Muscle layer of colon (tissue), 2 donors: ENCODE measurements around the gene MED31.

ENCODE experiments used
- H3K27ac ChIP-seq: one replicate; pipeline ENCODE4 v1.7.0; 2013; ENCODE audit warnings: low read depth, mild to moderate bottlenecking, low read length, moderate library complexity
- H3K27me3 ChIP-seq, 2 donors: one replicate each; pipeline ENCODE4 v1.7.0; 2013; ENCODE audit warnings: low read length in 2 of 2, mild to moderate bottlenecking in 2 of 2; ENCODE audit not compliant: insufficient read depth in 2 of 2, control insufficient read depth in 1 of 2
- H3K36me3 ChIP-seq: one replicate; pipeline ENCODE4 v1.7.0; 2013; ENCODE audit warnings: mild to moderate bottlenecking, low read length; ENCODE audit not compliant: insufficient read depth
- H3K4me1 ChIP-seq: one replicate; pipeline ENCODE4 v1.7.0; 2013; ENCODE audit warnings: mild to moderate bottlenecking, low read length; ENCODE audit not compliant: insufficient read depth
- H3K4me3 ChIP-seq, 2 donors: one replicate each; pipeline ENCODE4 v1.7.0; 2013; ENCODE audit warnings: low read length in 2 of 2, low read depth in 1 of 2, mild to moderate bottlenecking in 1 of 2, moderate library complexity in 1 of 2
- H3K9ac ChIP-seq: one replicate; pipeline ENCODE4 v1.7.0; 2013; ENCODE audit warnings: low read length
- H3K9me3 ChIP-seq: one replicate; pipeline ENCODE4 v1.7.0; 2013; ENCODE audit warnings: mild to moderate bottlenecking, low read length
- donor health status: abdominal sarcoma.
- donor health status: Adenocarcinoma of cecum.

Gene MED31

DNA sequence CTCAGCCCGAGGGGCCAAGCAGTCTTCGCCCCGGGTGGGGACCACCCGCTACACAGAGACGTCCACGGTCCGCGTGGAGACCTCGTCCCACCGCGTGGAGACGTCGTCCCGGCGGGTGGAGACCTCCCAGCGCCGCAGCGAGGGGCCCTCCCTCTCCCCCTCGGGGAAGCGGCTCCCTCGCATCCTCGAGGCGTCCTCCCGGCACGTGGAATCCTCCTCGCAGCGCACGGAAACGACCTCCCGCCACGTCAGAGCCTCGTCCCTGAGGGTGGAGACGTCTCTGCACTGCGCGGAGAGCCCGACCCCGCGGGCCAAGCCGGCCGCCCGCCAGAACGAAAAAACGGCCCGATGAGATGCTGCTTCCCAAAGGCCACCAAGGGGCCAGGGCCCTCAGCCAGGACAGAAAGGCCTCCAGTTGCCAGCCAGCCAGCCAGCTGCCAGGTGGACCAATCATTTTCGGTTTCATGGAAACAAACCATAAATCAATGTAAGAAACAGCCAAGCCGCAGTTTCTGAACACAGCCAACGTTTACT, 581 bp upstream of the MED31 start:
- H3K27me3 ChIP-seq, result peaks cover 12 to 13% of the 10 kb centered on the region in 2 donors
- H3K27ac ChIP-seq, result peak overlapping the region; percentile 1
- H3K9ac ChIP-seq, result no peak overlapping the region
- no peaks in the 10 kb centered on the region for H3K9me3 ChIP-seq
- H3K4me1 ChIP-seq, result peaks cover 22% of the 10 kb centered on the region
- H3K36me3 ChIP-seq, result peaks cover 24% of the 10 kb centered on the region
- H3K4me3 ChIP-seq, result peak overlapping the region; percentile 34 to 99

DNA sequence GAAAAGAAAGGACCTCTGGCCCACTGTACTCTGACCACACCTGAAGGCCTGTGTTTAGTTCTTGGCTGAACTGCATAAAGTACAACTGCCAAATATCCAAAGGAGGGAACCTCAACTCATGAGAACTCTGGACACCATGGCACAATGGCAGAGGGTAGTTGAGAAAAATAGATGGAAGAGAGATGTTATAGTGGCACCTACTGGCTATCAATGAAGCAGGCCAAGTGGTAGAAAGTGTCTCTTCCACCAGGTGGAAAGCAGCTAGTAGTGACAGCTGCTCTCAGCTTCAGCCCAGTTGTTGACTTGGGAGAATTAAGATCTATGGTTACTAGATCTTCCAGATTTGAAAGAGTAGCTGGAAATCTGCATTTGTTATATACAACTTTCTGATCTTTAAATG, 3.2 kb downstream of the MED31 start:
- Histone ChIP-seq H3K9ac (no peak overlapping the region), H3K27ac (no peak overlapping the region), H3K27me3 (no peaks in the 10 kb centered on the region), H3K4me3 (no peak overlapping the region), H3K4me1 (peaks cover 22% of the 10 kb centered on the region), H3K9me3 (no peaks in the 10 kb centered on the region), H3K36me3 (peaks cover 48% of the 10 kb centered on the region)

DNA sequence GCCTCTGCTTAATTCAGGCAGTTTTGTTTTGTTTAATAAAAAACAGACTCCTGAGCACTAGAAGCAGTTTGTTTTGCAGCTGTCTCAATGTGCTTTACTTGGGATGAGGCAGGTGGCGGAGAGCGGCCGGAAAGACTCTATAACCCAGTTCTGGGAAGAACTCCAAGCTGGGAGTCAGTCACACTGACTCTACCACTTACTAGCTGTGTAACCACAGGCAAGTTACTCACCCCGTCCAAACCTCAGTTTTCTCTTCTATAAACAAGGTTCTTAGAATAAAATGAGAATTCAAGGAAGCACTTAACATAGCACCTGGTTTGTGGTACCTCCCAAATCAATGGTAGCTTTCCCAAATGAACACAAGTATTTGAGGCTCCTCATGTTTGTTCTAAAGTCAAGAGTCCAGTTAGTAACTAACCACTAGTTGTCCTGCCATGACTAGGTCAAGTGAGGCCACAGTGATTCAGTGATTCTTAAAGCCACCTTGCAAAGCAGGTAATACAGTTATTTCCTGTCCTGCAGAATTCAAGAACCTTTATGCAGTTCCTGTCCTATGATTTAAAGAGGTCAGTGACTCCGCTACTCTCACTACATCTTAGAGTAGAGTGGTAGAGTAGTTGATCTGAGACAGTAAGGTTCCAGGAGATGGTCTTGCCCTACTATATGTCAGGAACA, 7.8 kb downstream of the MED31 start:
- Histone ChIP-seq H3K4me3 (no peak overlapping the region), H3K27me3 (no peaks in the 10 kb centered on the region), H3K4me1 (peaks cover 25% of the 10 kb centered on the region), H3K27ac (no peak overlapping the region), H3K9ac (no peak overlapping the region), H3K36me3 (peaks cover 45% of the 10 kb centered on the region), H3K9me3 (no peaks in the 10 kb centered on the region)

- Histone ChIP-seq H3K36me3 (peaks cover 35% of the 10 kb centered on the region), H3K4me1 (peaks cover 28% of the 10 kb centered on the region), H3K9me3 (no peaks in the 10 kb centered on the region), H3K9ac (no peak overlapping the region), H3K27me3 (no peaks in the 10 kb centered on the region), H3K27ac (no peak overlapping the region), H3K4me3 (no peak overlapping the region)
Observed at GRCh38 chr17:6642592-6642991, 8.8 kb downstream of the MED31 start.

- peak overlapping the region; percentile 91 for H3K27ac ChIP-seq
- no peaks in the 10 kb centered on the region for H3K27me3 ChIP-seq
- H3K9me3 ChIP-seq, result no peaks in the 10 kb centered on the region
- H3K4me3 ChIP-seq, result peak overlapping the region; percentile 90 to 93
- peak overlapping the region; percentile 62 for H3K9ac ChIP-seq
- peaks cover 29% of the 10 kb centered on the region for H3K36me3 ChIP-seq
- peaks cover 25% of the 10 kb centered on the region for H3K4me1 ChIP-seq
Observed at GRCh38 chr17:6641247-6641863, 10.1 kb downstream of the MED31 start.

- Histone ChIP-seq H3K9ac (peak within 1 kb of the TSS; percentile 62), H3K36me3 (peaks cover 22% of the 10 kb centered on the region), H3K4me1 (peaks cover 25% of the 10 kb centered on the region), H3K4me3 (peak within 1 kb of the TSS; percentile 90 to 93), H3K27me3 (no peaks in the 10 kb centered on the region), H3K27ac (peak within 1 kb of the TSS; percentile 91), H3K9me3 (no peaks in the 10 kb centered on the region)
Observed at GRCh38 chr17:6640536-6641246, 10.7 kb downstream of the MED31 start, which contains the start of the genes KIAA0753 and TXNDC17. Gene KIAA0753, minus strand, starts transcription at chr17:6640711. Its CDS starts 5,608 bp downstream, at chr17:6635103. Gene TXNDC17, plus strand, starts transcription at chr17:6641060. Its CDS starts 23 bp downstream, at chr17:6641083.

DNA sequence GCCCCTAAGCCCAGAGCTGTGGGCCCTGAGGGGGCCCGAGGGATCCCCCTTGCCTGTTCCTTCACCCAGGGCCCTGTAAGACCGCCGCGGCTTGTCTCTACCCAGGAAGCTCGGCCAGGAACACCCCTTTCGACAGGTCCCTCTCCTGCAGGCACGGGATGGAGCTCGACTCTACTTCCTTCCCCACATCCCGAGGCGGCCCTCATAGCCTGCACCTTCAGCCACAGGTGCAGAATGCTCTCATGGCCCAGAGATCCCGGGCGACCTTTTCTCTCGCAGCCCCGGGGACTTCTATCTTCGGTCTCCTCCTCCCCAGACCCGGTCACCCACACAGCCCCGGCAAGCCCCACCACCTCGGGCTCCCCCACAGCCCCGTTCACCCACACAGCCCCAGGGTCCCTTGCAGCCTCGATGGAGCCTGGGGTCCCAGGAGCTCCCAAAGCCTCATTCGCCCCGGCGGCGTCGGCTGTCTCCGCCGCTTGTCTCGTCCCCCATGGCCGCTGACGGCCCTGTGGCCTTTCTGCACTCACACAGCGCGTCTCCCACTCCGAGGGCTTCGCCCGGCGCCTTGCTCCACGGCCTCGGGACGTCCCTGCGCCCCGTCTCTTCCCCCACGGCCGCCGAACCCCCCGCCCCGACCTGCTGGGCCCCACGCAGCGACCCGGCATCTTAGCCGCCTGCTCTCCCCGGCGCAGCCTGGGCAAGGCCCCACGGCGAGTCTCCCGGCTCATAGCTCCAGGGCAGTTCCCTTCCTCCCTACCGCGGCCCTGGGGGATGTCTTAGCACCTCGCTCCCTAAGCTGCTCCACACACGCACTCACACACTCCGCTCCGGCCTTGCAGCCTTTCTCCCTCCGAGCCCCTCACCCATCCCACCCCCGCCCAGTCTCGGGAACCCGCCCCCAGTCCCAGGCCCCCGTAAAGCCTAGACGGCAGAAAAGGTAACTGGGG, 11.5 kb downstream of the MED31 start:
- peak overlapping the region; percentile 90 to 93 for H3K4me3 ChIP-seq
- peaks cover 25% of the 10 kb centered on the region for H3K4me1 ChIP-seq
- H3K27me3 ChIP-seq, result no peaks in the 10 kb centered on the region
- H3K36me3 ChIP-seq, result peaks cover 17% of the 10 kb centered on the region
- peak overlapping the region; percentile 35 for H3K9ac ChIP-seq
- H3K9me3 ChIP-seq, result no peaks in the 10 kb centered on the region
- peak overlapping the region; percentile 91 for H3K27ac ChIP-seq

- Histone ChIP-seq H3K27ac (peak overlapping the region; percentile 48), H3K4me1 (peaks cover 25% of the 10 kb centered on the region), H3K9ac (peak overlapping the region; percentile 35), H3K9me3 (no peaks in the 10 kb centered on the region), H3K36me3 (peaks cover 10% of the 10 kb centered on the region), H3K4me3 (peak overlapping the region; percentile 90 to 93), H3K27me3 (no peaks in the 10 kb centered on the region)
Observed at GRCh38 chr17:6639014-6639585, 12.3 kb downstream of the MED31 start.

- Histone ChIP-seq H3K27ac (no peak overlapping the region), H3K36me3 (peaks cover 10% of the 10 kb centered on the region), H3K4me3 (no peak overlapping the region), H3K4me1 (peaks cover 25% of the 10 kb centered on the region), H3K9ac (no peak overlapping the region), H3K27me3 (no peaks in the 10 kb centered on the region), H3K9me3 (no peaks in the 10 kb centered on the region)
Observed at GRCh38 chr17:6638046-6638908, 13.1 kb downstream of the MED31 start.

DNA sequence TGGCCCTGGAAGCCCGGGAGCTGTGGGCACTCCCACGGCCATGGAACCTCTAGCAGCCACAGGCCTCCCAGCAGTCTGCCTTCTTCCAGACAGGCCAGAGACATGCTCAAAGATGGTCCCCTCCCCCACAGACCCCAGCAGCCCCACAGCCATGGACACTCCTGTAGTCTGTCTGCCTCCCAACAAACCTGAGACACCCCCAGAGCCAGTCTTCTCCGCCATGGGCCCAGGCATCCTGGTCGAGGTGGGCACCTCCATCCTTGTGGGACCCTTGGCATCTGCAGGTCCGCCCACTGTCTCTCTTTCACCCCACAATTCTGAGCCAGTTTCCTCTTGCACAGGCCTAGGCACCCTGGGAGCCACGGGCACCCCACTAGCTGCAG, 14.0 kb downstream of the MED31 start:
- Histone ChIP-seq H3K27ac (no peak overlapping the region), H3K4me1 (peaks cover 25% of the 10 kb centered on the region), H3K9me3 (no peaks in the 10 kb centered on the region), H3K27me3 (no peaks in the 10 kb centered on the region), H3K9ac (no peak overlapping the region), H3K4me3 (no peak overlapping the region), H3K36me3 (peaks cover 13% of the 10 kb centered on the region)
